GM12878 (cell line): ENCODE data around the gene TMEM89. TPM values are rescaled to one million over a fixed set of nuclear protein-coding genes. Genes with fewer than 3 reads are reported as not detected.

Experiments
- BCL3 ChIP-seq: IDR thresholded peaks from 2 replicates; pipeline ENCODE4 v1.6.1; 2011; ENCODE audit warnings: borderline replicate concordance, low read depth, mild to moderate bottlenecking, moderate library complexity, low read length; ENCODE audit not compliant: insufficient read depth, poor library complexity, severe bottlenecking
- BMI1 ChIP-seq: fragments of 450-650 bp; IDR thresholded peaks from 2 replicates; pipeline ENCODE4 v1.6.1; 2016; ENCODE audit warnings: mild to moderate bottlenecking, moderate library complexity, borderline replicate concordance
- BRCA1 ChIP-seq: IDR thresholded peaks from 2 replicates; pipeline ENCODE4 v1.6.1; 2011; ENCODE audit warnings: low read depth, low read length, improper control_type of control experiment
- CBX3 ChIP-seq: fragments of 200-600 bp; sonication (generic); IDR thresholded peaks from 2 replicates; pipeline ENCODE4 v1.6.1; 2016; ENCODE audit warnings: low read depth, borderline replicate concordance
- CBX5 ChIP-seq: sonication (generic); IDR thresholded peaks from 2 replicates; pipeline ENCODE4 v1.6.1; 2016; ENCODE audit warnings: low read depth, moderate library complexity, mild to moderate bottlenecking, inconsistent platforms
- E4F1 ChIP-seq: fragments of 450-650 bp; IDR thresholded peaks from 2 replicates; pipeline ENCODE4 v1.6.1; 2018; ENCODE audit warnings: borderline replicate concordance, mild to moderate bottlenecking; ENCODE audit not compliant: partially characterized antibody
- EED ChIP-seq: sonication (generic); IDR thresholded peaks from 2 replicates; pipeline ENCODE4 v1.6.1; 2016; ENCODE audit warnings: antibody characterized with exemption, low read depth
- GATAD2B ChIP-seq: fragments of 450-650 bp; conservative IDR thresholded peaks from 2 replicates; pipeline ENCODE4 v1.6.1; 2017; ENCODE audit warnings: low read depth, mild to moderate bottlenecking, moderate library complexity
- HCFC1 ChIP-seq: fragments of 150-350 bp; IDR thresholded peaks from 2 replicates; pipeline ENCODE4 v1.6.1; 2014; ENCODE audit warnings: low read length
- HDGF ChIP-seq: fragments of 450-650 bp; IDR thresholded peaks from 2 replicates; pipeline ENCODE4 v1.6.1; 2016; ENCODE audit warnings: antibody characterized with exemption
- IKZF2 ChIP-seq, 2 experiments: fragments of 450-650 bp; IDR thresholded peaks; 2 replicates each; pipeline ENCODE4 v1.6.1; 2017; ENCODE audit warnings: mild to moderate bottlenecking in 2 of 2, moderate library complexity in 2 of 2
- KAT2A ChIP-seq: conservative IDR thresholded peaks from 2 replicates; pipeline ENCODE4 v1.6.1; 2011; ENCODE audit warnings: low read depth, low read length; ENCODE audit not compliant: control insufficient read depth
- LARP7 ChIP-seq: fragments of 450-650 bp; IDR thresholded peaks from 2 replicates; pipeline ENCODE4 v1.6.1; 2017; ENCODE audit warnings: mild to moderate bottlenecking
- MYC ChIP-seq: IDR thresholded peaks from 2 replicates; pipeline ENCODE4 v1.6.1; 2011; ENCODE audit warnings: mild to moderate bottlenecking, low read length, moderate library complexity, inconsistent platforms; ENCODE audit not compliant: insufficient read depth, insufficient replicate concordance, insufficient read length, severe bottlenecking
- NBN ChIP-seq: fragments of 450-650 bp; IDR thresholded peaks from 2 replicates; pipeline ENCODE4 v1.6.1; 2016
- PRDM15 ChIP-seq: fragments of 450-650 bp; formaldehyde crosslinking; IDR thresholded peaks from 2 replicates; pipeline ENCODE4 v1.4.0; 2020; ENCODE audit warnings: mild to moderate bottlenecking, moderate library complexity
- SKIL ChIP-seq: fragments of 450-650 bp; IDR thresholded peaks from 2 replicates; pipeline ENCODE4 v1.6.1; 2017; ENCODE audit warnings: mild to moderate bottlenecking, low read depth, inconsistent platforms; ENCODE audit not compliant: poor library complexity, severe bottlenecking
- SREBF2 ChIP-seq: IDR thresholded peaks from 2 replicates; pipeline ENCODE4 v1.6.1; 2012; ENCODE audit warnings: mild to moderate bottlenecking, low read length
- STAT1 ChIP-seq: fragments of 450-650 bp; conservative IDR thresholded peaks from 2 replicates; pipeline ENCODE4 v1.6.1; 2014; ENCODE audit warnings: antibody characterized with exemption, mild to moderate bottlenecking
- STAT3 ChIP-seq: IDR thresholded peaks from 2 replicates; pipeline ENCODE4 v1.6.1; 2011; ENCODE audit warnings: low read depth, low read length, improper control_type of control experiment
- polyA plus RNA-seq, 11 experiments: library from polyadenylated mRNA; depleted of rRNA in 4 of 11; unstranded in 6 of 11; stranded (reverse) in 5 of 11; fragments of >200 nt; fragmentation: Nextera tagmentation in 4 of 11; fragmentation: Illumina TruSeq in 1 of 11; extraction: Ambion mirVana in 4 of 11; extraction: Trizol in 1 of 11; gene quantifications; 1 replicate in 1 of 11; 2 replicates in 10 of 11; pipeline versions ENCODE4 v1.2.1 to v1.2.3, GENCODE V29; 2011 to 2016; ENCODE audit warnings: inconsistent platforms in 2 of 11, missing spikeins in 2 of 11, low read depth in 1 of 11
- total RNA-seq, 4 experiments: library from RNA; depleted of rRNA in 3 of 4; stranded (reverse); fragments of >200 nt in 3 of 4; fragmentation: Illumina TruSeq in 1 of 4; extraction: Trizol in 1 of 4; gene quantifications; 2 replicates each; pipeline versions ENCODE4 v1.2.1 to v1.2.3, GENCODE V29; 2013 to 2021

Gene TMEM89
- total and polyA plus RNA-seq, 10 of the 15 experiments (the other 5 are each of a cell fraction or from before 2014, with no cell fraction given) = not detected

- TF ChIP-seq BCL3 (peak; percentile 35), CBX5 (no peak), BMI1 (no peak), IKZF2 (IDR thresholded peaks at IDR 0.05) (peak; percentile 40 to 60; a peak in 3 of 4 replicates), SKIL (no peak), HDGF (no peak), BRCA1 (0 out of 2 replicates have a peak, but pooled peaks have one; percentile 37), EED (no peak; the same call in 1 of the 2 replicates), GATAD2B (peak; percentile 76), KAT2A (no peak), LARP7 (peak; percentile 31; the same call in 1 of the 2 replicates), E4F1 (peak; percentile 66), HCFC1 (no peak), STAT3 (no peak), SREBF2 (0 out of 2 replicates have a peak, but pooled peaks have one; percentile 19), PRDM15 (CRISPR knock-in tag) (no peak), MYC (no peak), CBX3 (no peak), NBN (peak; percentile 90), STAT1 (0 out of 2 replicates have a peak, but pooled peaks have one; percentile 48)
Measured at GRCh38 chr3:48663489-48664312, 42.1 kb upstream of the TMEM89 start (continued).
